GM23248 (cell line): ENCODE measurements around the gene PARVA.

ENCODE experiments used
- EZH2 ChIP-seq: fragments of 200-600 bp; sonication (generic); IDR thresholded peaks from 2 replicates; pipeline ENCODE4 v1.6.1; 2018; ENCODE audit warnings: antibody characterized with exemption, mild to moderate bottlenecking; ENCODE audit not compliant: insufficient read depth, poor library complexity, severe bottlenecking
- EZH2phosphoT487 ChIP-seq: fragments of 200-600 bp; sonication (generic); IDR thresholded peaks from 2 replicates; pipeline ENCODE4 v1.6.1; 2018; ENCODE audit warnings: antibody characterized with exemption, moderate library complexity, mild to moderate bottlenecking, low read depth; ENCODE audit not compliant: insufficient read depth

DNA sequence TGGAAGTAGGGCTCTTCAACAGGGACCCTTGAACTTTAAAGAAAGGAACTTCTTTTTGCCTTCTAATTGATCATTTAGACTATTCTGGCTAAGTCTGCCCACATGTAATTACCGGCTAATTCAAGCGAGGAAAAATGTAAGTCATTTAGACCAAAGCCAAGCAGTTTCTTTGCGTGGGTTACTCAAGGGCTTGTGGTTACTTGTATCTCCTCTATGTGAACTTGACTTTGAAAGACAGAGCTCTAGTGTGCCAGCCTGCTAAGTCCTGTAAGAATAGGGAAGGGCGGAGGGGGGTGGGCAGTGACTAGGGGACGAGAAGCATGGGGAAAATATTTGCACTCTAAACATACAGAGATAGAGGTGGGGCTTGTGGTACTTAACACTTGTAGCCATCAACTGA is 151.7 kb downstream of the PARVA start:
- no peak for TF ChIP-seq EZH2
- TF ChIP-seq EZH2phosphoT487 = no peak
